Measurements from ENCODE around the gene PDE6H. TPM values are rescaled to one million over a fixed set of nuclear protein-coding genes. Genes with fewer than 3 reads are reported as not detected.

Gene PDE6H
- total RNA-seq, 1 experiment from 2014 or later: not detected

- Histone ChIP-seq H3K9me3 (ENCODE audit: low read length) (no peaks in the 10 kb centered on the region), H3K4me1 (ENCODE audit: insufficient read depth, low read length) (peaks cover 72% of the 10 kb centered on the region), H3K4me2 (ENCODE audit: low read length) (peak overlapping the region; percentile 85), H3F3A (ENCODE audit: low read length, unreplicated experiment) (no peaks in the 10 kb centered on the region), H3K79me2 (ENCODE audit: low read length) (no peaks in the 10 kb centered on the region), H3K36me3 (ENCODE audit: low read depth, low read length) (no peaks in the 10 kb centered on the region), H3K4me3 (ENCODE audit: low read length) (peak overlapping the region; percentile 38; the same call in 1 of the 2 replicates), H3K27me3 (ENCODE audit: low read length) (no peaks in the 10 kb centered on the region), H2AFZ (ENCODE audit: low read length) (peak overlapping the region; percentile 65; the same call in 1 of the 2 replicates), H3K9me2 (replicated peaks; ENCODE audit: low read length) (no peaks in the 10 kb centered on the region), H3K9ac (ENCODE audit: low read length) (peak overlapping the region; percentile 29), H3K27ac (ENCODE audit: low read length) (peak overlapping the region; percentile 89), H4K20me1 (ENCODE audit: low read length) (no peaks in the 10 kb centered on the region)
- POLR2A ChIA-PET (ENCODE audit: unreplicated experiment): interaction anchor here (0.6 to 1.0 kb wide), 2 partner anchors 84 to 181 kb away, joined by 4 read pairs; no protein-coding TSS in a partner anchor
- intact Hi-C loops (cut with micrococcal nuclease): loop anchor here (2.0 kb wide), 3 partner anchors 29 to 87 kb away; partner anchors contain the start of gene ARHGDIB
- ATAC-seq (peak; percentile 17; the same call in 1 of the 2 replicates), DNase-seq (peak; percentile 47)
- no peak for TF ChIP-seq EZH2phosphoT487 (IDR thresholded peaks at IDR 0.05; ENCODE audit: borderline replicate concordance, low read length)
- TF ChIP-seq EZH2 (IDR thresholded peaks at IDR 0.05; ENCODE audit: low read length, unreplicated experiment): no peak
- TF ChIP-seq CTCF (conservative IDR thresholded peaks at IDR 0.05; ENCODE audit: low read depth, low read length): no peak
- no TSS peak for BruUV-seq (replicated peaks)
- CTCF ChIA-PET: interaction anchor here (0.6 kb wide), 1 partner anchor 559 kb away, joined by 4 read pairs; no protein-coding TSS in a partner anchor
Observed at GRCh38 chr12:14931359-14931758, 41.5 kb upstream of the PDE6H start.

DNA sequence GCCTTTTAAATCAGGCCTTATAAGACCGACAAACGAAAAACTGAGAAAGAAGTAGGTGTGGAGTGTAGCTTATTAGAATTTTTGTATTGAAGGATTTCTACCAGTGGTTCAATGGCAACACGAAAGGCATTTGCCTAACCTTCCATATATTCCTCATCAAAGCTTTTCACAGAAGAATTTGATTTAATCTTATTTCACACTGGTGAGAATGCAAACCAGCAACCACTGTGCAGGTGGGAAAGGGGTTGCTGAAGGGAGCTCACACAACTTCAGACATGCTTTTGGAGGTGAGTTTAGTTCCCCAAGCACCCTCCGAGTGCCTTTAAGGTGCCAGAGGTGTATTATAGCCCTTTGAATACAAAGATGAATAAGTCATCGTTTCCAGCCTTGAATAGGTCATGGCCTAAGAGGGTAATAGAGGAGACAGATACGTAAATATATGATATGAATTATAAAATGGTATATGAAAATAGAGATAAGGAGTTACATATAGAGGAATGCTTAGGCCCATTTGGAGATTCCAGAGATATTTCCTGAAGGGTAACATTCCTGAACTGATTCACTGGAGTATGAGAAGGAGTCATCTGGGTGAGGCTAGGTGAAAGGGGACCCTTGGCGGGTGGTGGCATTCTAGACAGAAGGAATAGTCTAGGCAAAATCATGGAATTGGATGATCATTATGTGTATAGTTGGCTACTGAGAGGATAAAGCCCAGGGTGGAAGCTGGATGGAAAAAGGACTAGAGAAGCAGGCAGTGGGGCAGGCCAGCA is 40.9 kb upstream of the PDE6H start:
- Histone ChIP-seq H3K9me3 (ENCODE audit: low read length) (no peaks in the 10 kb centered on the region), H4K20me1 (ENCODE audit: low read length) (no peaks in the 10 kb centered on the region), H3K9me2 (replicated peaks; ENCODE audit: low read length) (no peaks in the 10 kb centered on the region), H3K4me3 (ENCODE audit: low read length) (peak overlapping the region; percentile 38), H3K4me2 (ENCODE audit: low read length) (peak overlapping the region; percentile 85), H3K27me3 (ENCODE audit: low read length) (no peaks in the 10 kb centered on the region), H2AFZ (ENCODE audit: low read length) (peak overlapping the region; percentile 65; the same call in 1 of the 2 replicates), H3F3A (ENCODE audit: low read length, unreplicated experiment) (no peaks in the 10 kb centered on the region), H3K27ac (ENCODE audit: low read length) (peak overlapping the region; percentile 89), H3K4me1 (ENCODE audit: insufficient read depth, low read length) (peaks cover 72% of the 10 kb centered on the region), H3K9ac (ENCODE audit: low read length) (peak overlapping the region; percentile 29), H3K79me2 (ENCODE audit: low read length) (no peaks in the 10 kb centered on the region), H3K36me3 (ENCODE audit: low read depth, low read length) (no peaks in the 10 kb centered on the region)
- ChIA-PET POLR2A (ENCODE audit: unreplicated experiment) (interaction anchor here (0.6 to 1.0 kb wide), 2 partner anchors 84 to 181 kb away, joined by 4 read pairs; no protein-coding TSS in a partner anchor), CTCF (interaction anchor here (0.5 to 0.6 kb wide), 2 partner anchors 255 to 559 kb away, joined by 3 to 4 read pairs; no protein-coding TSS in a partner anchor)
- peak; percentile 88 for DNase-seq
- peak; percentile 60 for ATAC-seq
- no peak for TF ChIP-seq EZH2phosphoT487 (IDR thresholded peaks at IDR 0.05; ENCODE audit: borderline replicate concordance, low read length)
- TF ChIP-seq EZH2 (IDR thresholded peaks at IDR 0.05; ENCODE audit: low read length, unreplicated experiment): no peak
- no peak for TF ChIP-seq CTCF (conservative IDR thresholded peaks at IDR 0.05; ENCODE audit: low read depth, low read length)
- BruUV-seq (replicated peaks): TSS peak; percentile 26
- intact Hi-C loops (cut with micrococcal nuclease): loop anchor here (2.0 kb wide), 3 partner anchors 29 to 87 kb away; partner anchors contain the start of gene ARHGDIB

Data from PC-3 (cell line).